Measurements from ENCODE around the gene NEAT1.
"Not testable (repeated sequence)": the region's sequence is repeated elsewhere in the genome, so short reads cannot be mapped to it uniquely, and the experiment has no call there.

NEAT1 gene

DNA sequence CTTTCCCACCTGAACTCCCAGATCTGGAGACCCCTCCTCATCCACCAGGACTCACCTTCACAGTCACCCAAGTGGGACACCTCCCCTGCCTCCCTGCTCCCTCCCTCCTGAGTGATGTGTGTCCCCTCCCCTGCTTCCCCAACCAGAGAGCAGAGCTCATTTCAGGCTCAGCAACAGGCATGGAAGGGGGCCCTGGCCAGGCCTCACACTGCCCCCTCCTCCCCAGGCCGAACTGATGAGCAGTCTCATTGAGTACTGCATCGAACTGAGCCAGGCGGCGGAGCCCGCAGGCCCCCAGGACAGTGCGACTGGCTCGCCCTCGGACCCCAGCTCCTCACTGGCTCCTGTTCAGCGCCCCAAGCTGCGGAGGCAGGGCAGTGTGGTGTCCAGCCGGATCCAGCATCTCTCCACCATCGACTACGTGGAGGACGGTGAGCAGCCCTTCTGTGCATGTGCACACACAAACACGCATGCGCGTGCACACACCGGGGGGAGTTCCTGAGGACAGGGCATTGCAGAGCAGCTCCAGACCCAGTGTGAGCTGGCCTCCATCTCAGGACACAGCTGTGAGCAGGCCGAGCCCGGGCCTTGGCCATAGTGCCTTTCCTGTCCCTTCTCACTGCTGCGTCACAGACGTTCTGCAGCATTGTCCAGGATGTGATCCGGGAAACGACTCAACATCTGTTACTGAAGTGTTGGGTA lies 17.8 kb upstream of the NEAT1 start:
- DNase-seq (ENCODE audit: low spot score), result no peak

DNA sequence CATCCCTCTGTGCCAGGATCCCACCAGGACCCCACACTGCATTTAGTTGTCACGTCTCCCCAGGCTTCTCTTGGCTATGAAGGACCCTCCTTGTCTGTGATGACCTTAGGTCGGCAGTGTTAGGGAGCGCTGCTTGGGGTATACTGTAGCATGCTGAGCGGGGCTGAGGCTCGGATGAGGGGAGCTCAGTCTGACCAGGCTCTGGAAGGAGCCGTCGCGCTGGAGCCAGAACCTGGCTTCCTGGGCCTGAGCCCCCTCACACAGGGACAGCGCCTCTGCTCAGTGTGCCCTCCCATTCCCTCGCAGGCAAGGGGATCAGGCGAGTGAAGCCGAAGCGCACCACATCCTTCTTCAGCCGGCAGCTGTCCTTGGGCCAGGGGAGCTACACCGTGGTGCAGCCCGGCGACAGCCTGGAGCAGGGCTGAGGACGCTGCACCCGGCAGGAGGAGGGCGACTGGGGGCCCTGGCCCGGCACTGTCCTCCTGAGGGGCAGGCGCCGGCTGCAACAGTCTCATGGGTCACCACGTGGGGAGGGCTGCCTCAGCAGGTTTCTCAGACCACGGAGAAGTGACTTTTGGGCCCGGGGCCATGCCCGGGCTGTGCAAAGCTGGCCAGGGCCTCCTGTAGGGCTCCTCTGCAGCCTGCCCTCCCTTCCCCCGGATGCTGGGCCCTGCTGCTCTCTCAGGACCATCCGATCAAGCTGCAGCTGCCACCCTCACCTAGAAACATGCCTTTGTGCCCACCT lies 11.5 kb upstream of the NEAT1 start:
- no peak for DNase-seq (ENCODE audit: low spot score)

DNA sequence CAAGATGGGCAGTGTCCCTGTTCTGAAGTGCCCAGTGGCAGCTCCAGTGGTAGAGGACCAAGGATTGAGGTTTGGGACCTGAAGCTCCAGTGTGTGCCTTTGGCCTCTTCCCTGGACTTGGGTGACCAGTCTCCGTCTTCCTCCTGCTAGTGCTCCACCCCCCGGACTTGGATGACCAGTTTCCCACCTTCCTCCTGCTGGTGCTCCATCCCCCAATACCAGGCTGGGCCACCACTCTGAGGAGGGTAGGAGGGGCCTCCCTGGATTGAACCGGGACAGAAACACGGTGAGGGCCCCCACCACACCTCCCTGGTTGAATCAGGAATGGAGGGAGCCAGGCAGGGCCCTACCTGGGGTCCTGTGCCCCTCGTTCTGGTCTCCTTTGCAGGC lies 10.9 kb upstream of the NEAT1 start:
- DNase-seq (ENCODE audit: low spot score), result no peak

DNA sequence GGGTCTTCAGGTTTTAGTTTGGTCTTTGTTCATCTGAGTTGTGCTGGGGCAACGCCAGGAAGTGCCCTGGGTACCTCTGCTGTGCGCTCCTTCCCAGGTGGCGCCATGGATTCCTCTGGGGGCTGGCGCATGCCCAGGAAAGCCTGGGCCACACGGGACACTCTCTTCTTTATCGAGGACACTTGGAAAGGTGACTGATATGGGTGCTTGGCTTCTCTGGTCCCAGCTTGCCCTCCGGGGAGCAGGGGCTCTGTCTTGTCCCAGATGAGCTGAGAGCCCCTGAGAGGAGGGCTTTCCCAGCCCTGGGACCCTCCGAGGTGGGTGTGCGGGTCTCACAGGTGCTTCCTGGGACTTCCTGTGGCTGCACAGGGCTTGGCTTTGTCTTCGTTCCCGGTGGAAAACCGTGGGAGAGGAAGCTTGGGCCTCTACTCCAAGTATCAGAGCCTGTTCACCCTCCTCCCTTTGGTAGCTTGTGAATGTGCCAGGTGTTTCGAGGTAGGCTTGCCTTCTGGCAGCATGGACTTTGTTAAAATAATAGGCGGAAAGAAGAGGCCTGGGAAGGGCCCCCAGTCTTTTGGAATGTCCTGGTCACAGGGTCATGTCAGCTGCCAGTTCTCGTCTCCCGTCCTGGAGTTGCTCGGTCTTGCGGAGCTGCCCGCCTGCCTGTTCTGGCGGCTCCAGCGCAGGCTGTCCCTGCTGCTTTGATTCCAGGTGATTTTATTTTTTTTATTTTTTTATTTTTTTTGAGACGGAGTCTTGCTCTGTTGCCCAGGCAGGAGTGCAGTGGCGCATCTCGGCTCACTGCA lies 10.1 kb upstream of the NEAT1 start:
- DNase-seq (ENCODE audit: low spot score), result no peak

DNA sequence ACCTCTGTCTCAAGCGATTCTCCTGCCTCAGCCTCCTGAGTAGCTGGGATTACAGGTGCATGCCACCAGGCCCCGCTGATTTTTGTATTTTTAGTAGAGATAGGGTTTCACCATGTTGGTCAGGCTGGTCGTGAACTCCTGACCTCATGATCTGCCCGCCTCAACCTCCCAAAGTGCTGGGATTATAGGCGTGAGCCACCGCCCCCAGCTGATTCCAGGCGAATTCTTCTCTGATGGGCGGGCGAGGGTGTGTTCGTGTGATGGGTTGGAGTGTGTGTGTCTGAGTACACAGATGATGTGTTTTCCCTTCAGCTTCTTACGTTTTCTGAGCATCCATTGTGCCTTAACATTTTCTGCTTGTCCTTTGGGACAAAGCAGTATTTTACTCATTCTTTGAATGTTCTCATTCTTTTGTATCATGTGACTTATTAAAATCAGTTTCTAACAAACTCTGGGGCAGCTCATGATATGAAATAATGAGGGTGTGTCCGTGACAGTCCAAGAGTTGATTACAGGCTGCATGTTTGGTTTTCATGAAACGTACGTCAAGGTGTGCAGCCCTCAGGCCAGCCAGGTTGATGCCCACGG lies 9.4 kb upstream of the NEAT1 start:
- DNase-seq (ENCODE audit: low spot score), result not testable (repeated sequence)

DNA sequence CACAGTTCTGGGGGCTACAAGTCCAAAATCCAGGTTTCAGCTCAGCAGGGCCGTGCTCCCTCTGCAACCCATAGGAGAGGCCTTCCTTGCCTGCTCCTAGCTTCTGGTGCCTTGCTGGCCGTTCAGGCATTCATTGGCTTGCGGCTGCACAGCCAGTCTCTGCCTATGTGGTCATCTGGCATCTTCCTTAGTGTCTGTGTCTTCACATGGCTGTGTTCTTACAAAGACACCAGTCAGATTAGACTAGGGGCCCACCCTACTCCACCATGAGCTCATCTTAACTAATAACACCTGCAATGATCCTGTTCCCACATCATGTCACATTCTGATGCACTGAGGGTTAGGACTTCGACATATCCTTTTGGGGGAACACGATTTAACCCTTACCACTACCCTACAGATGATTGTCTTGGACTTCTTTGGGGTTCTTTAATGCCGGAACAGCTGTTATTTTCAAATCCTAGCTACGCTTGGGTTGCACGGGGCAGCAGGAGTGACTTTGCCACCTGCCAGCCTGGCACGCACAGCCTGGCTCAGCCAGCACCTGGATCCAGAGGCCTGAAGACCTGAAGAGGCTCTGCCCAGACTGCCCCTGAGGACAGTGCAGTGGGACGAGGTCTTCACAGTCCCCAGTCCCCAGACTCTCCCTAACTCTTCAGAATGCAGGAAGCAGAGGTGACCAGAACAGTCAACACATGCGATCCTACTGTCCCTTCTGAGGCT lies 7.7 kb upstream of the NEAT1 start:
- DNase-seq (ENCODE audit: low spot score), result peak; percentile 31

DNA sequence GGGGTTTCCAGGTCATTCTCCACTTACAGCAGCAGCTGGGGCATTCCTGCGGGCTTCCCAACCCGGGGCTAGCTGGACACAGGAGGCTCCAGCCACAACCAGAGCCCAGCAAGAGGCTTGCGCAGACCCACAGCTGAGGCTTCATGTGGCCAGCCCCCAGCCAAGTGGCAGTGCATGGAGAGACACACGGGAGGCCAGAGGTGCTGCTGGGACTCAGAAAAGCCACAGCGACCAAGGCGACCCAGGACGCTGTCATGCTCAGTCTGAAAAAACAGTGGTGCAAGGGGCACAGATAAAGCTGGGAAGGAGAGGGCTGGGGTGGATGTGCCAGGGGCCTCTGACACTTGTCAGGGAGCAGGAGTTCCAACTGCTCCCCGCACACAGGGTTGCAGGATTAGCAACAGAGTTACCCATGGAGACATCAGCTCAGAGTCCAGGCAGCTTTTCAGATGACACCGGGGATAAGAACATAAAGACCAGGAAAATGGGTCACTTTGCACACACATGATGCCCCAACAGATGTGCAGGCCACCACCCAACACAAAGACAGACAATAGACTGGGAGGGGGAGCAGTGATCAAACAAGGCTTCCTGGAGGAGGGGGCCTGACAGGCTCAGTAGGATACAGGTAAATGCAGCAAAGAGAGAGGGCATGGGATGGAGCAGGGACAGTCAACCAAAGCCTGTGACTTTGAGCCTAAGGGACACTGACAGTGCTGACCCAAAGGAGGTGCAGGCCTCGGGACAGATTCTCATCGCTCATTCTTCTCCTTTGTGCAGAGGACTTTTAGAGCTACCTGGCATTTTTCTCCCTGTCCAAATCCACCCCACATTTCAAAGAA lies 6.9 kb upstream of the NEAT1 start:
- DNase-seq (ENCODE audit: low spot score), result no peak

DNA sequence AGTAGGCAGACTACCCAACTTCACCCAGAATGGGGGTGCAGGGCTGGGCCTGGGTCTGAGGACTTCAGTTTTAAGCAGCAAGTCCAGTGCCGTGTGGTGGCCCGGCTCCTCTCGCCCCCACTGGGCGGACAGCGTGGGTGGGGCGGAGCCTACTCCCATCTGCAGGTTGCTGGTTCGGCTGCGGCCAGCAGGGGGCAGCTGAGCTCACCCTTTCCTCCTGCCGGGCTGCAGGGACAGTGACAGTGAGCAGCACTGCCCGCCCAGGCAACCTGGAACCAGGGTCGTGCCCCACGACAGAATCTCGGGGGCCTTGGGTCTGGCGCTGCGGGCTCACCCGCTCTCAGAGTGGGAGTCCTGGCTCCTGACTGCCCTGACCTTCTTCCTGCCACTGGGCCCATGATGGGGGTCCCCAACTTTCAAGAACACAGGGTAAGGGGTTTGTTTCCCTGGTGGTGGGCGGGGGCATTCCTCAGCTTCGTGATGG lies 6.2 kb upstream of the NEAT1 start:
- DNase-seq (ENCODE audit: low spot score), result peak; percentile 96

DNA sequence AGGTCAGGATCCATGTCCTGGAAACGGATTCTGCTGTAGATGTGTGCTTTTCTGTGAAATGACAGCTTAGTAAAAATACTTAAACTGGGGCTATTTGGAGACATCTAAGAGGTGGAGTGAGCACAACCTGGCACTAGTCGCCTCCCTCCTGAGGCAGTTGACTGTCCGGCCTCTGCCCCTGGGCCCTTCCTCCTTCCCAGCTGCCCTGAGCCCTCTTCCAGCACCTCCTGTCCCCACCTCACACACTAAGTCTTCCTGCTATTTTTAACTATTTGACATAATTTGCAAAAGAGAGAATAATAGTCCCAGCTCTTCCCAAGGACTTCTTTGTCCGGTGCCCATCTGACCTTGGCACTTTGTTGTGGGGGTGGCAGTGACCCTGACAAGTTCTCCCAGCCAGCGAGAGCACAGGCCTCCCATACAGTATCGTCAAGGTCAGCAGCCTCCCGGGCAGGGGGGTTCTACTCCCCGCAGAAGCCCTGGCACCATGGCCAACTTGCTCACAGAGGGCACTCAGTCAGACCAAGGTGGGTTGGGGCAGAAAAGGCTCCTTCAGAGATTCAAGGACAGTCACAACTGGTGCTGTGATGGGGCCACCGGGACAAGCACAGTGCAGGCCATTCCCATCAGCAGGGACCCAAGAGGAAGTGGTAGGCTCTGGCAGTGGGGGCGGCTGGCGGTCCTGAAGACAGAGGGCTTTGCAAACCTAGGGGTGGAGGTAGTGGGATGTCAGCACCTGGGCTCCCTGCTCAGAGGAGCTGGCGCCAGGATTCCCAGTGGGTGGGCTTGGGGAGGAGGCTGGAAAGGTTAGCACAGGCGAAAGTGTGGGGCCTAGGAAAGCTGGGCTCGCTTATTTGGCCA lies 5.5 kb upstream of the NEAT1 start:
- peak; percentile 79 for DNase-seq (ENCODE audit: low spot score)

DNA sequence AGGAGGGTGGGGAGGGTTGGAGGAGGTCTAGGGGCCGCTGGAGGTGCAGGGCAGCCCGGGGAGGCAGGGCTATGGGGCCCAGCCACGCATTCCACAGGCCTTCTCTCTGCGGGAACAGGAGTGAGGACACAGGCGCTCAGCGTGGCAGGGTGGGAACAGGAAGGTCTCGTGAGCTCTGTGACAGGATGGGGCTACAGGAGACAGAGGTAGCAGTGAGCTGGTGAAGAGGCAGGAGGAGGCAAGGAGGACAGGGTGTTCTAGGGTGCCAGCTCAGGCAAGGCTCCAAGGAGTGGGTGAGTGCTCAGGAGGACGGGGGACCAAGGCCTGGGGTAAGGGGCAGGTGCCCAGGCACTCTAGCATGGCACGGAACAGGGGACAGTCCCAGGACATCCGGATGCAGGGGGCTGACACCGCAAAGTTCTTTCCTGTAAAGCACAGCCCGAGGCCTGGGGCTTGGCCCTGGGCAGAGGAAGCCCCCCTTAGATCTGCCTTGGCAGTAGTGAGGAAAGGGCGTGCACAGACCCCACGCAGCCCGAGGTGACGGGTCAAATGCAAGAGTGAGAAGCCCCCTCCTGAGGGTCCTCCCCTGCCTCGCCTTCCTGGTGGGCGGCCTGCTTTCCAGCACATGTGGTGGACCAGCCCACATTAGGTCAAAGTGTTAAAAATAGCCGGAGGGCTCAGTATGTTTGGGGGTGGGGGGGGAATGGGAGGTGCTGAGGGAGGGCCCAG lies 4.7 kb upstream of the NEAT1 start:
- peak; percentile 81 for DNase-seq (ENCODE audit: low spot score)

DNA sequence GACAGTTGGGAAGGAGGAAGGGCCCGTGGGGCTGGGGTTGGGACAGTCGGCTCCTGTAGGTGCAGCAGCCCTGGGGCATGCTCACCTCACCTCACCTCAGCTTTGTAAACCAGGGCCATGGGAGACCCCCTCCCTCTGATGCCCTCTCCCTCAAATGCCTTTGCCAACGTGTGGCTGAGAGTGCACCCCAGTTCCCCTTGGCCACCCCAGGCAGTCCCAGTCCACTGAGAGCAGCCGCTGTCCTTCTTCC lies 4.2 kb upstream of the NEAT1 start:
- DNase-seq (ENCODE audit: low spot score), result no peak

DNA sequence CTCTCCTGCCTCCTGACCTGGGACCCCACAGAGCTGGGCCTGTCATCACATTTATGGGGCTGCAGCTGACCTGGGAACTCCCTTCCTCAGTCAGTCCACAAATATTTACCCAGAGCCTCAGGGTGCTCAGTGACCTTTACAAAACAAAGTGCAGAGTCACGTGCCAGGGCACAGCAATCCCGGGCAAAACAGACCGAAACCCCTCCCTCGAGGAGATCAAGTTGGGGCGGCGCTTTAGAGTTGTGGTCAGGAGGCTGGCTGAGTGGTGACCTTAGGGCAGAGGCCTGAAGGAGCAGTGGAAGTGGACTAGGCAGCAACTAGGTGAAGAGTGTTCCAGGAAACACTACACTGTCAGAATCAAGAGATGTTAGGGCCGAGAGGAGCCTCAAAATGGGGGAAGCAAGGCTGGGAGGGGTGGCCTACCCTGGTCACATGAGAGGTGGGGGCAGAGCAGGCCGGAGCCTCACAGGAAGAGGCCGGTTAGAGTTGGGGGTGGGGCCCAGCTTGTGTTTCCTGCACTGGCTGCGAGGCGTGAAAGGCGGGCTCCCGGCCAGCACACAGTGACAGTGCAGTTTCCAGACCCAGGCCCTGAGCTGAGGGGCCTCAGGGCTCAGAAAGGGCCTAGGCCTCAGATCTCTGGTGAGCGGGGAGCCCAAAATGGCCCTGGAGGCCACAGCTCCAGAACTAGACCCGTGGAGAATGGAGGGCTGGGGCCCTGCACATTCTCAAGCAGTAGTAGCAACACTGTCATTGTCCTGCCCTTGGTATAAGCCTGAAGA lies 3.7 kb upstream of the NEAT1 start:
- DNase-seq (ENCODE audit: low spot score), result peak; percentile 98

DNA sequence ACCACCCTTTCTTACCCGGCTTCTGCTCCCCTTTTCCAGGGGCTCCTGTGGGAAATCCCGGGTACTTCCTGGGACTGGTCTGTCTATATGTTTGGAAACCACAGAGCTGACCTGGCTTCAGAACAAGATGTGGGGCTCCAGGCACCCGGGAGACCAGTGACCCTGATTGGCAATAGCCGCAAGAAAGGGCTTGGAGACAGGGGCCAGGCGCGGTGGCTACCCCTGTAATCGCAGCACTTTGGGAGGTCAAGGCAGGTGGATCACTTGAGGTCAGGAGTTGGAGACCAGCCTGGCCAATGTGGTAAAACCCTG lies 3.2 kb upstream of the NEAT1 start:
- no peak for DNase-seq (ENCODE audit: low spot score)

DNA sequence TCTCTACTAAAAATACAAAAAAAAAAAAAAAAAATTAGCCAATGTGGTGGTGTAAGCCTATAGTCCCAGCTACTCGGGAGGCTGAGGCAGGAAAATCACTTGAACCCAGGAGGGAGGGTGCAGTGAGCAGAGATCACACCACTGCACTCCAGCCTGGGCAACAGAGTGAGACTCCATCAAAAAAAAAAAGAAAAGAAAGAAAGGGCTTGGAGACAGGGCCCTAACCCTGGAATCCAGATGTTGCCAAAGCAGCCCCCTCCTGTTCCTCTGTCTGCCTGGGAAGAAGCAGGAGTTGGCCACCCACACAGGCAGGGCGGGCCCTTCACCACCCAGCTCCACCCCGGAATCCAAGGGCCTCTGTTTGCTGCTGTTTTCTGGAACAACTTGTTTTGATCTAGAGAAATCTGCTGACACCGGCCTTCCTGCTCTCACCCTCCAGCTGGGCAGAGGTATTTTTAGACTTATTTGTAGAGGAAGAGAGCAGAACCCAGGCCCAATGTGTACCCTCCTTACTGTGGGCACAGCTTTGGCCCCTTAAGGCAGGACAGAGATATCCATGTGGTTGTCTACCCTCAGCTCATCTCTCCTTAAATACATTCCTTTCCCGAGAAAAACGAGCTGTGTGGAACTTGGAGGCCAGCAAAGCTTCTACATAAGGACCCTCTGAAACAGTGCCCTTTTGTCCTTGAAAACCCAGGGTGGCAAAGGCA lies 2.7 kb upstream of the NEAT1 start:
- DNase-seq (ENCODE audit: low spot score), result peak; percentile 95

DNA sequence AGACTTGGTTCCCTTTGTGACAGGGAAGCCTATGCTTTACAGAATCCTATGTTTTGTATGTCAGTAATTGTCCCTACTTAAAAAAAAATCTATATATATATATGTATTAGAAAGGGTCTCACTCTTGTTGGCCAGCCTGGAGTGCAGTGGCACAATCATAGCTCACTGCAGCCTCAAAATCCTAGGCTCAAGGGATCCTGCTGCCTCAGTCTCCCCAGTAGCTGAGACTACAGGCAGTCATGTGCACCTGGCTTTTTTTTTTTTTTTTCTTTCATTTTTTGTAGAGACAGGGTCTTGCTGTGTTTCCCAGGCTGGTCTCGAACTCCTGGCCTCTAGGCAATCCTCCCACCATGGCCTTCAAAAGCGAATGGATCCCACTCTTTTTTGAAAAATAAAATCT lies 2.1 kb upstream of the NEAT1 start:
- no peak for DNase-seq (ENCODE audit: low spot score)

DNA sequence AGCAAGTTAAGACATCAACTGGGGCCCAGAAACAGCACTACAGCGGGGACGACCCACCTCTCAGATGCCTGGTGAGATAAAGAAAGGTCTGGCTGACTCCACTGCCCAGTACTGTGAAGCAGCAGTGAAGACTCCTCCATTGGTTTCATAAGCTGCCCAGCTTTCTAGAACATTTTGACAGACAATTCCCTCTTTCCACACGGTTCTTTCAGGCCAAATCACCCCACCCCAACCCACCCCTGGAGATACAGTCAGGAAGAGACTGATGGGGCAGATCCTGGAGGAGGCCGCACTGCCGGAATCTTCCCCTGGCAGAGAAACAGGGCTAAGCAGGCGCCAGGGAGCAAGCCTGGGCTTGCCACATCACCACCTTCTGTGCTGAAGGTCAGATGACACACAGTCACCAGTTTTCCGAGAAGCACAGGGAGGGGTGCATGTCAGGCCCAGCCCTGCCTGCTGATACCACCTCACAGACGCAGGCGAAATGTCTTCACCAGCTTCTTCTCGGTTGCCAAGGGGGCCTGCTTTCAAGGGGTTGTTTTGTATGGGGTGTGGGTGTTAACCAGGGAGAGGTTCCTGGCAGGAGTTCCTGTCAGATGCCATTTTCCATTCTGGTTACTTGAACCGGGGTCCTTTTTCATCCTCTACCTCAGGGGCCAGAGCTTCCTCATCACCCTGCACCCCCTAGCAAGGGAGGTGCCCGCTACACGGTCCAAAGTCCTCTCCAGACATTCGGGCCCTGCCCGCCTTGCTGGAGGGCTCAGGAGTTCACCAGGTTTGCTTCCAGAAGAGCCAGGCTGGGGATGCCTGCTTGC lies 1.4 kb upstream of the NEAT1 start:
- DNase-seq (ENCODE audit: low spot score), result peak; percentile 96

All from hematopoietic multipotent progenitor cell treated with erythropoietin and hydrocortisone succinate and interleukin-3 and kit ligand, for 17 days (in vitro differentiated cells).